HepG2 (cell line): ENCODE measurements around the gene STX12. TPM values are rescaled to one million over a fixed set of nuclear protein-coding genes. Genes with fewer than 3 reads are reported as not detected.
A peak's percentile ranks its signal among the peaks of the same experiment; 100 is the strongest.

ENCODE experiments used
- ADNP ChIP-seq: sonication (generic); formaldehyde crosslinking; IDR thresholded peaks from 2 replicates; pipeline ENCODE4 v1.4.0; 2020; ENCODE audit warnings: missing genetic modification reagents
- ATF1 ChIP-seq: IDR thresholded peaks from 2 replicates; pipeline ENCODE4 v1.6.1; 2016; ENCODE audit warnings: mild to moderate bottlenecking, control low read depth
- CBX5 ChIP-seq: sonication (generic); formaldehyde crosslinking; IDR thresholded peaks from 2 replicates; pipeline ENCODE4 v1.4.0; 2020; ENCODE audit warnings: missing genetic modification reagents, borderline replicate concordance
- DNMT1 ChIP-seq: sonication (generic); formaldehyde crosslinking; IDR thresholded peaks from 2 replicates; pipeline ENCODE4 v1.5.1; 2020; ENCODE audit warnings: mild to moderate bottlenecking, missing genetic modification reagents
- HNRNPUL1 ChIP-seq: fragments of 200-400 bp; formaldehyde crosslinking; IDR thresholded peaks from 2 replicates; pipeline ENCODE4 v1.6.1; 2017; ENCODE audit warnings: low read depth, mild to moderate bottlenecking, low read length, moderate library complexity
- KAT8 ChIP-seq: IDR thresholded peaks from 2 replicates; pipeline ENCODE4 v1.6.1; 2016; ENCODE audit warnings: missing genetic modification reagents, missing compliant biosample characterization
- SCMH1 ChIP-seq: sonication (generic); formaldehyde crosslinking; IDR thresholded peaks from 2 replicates; pipeline ENCODE4 v1.9.0; 2021; ENCODE audit warnings: missing genetic modification reagents, mild to moderate bottlenecking, borderline replicate concordance
- SMAD9 ChIP-seq: sonication (generic); formaldehyde crosslinking; IDR thresholded peaks from 2 replicates; pipeline ENCODE4 v1.5.1; 2020; ENCODE audit warnings: mild to moderate bottlenecking, missing genetic modification reagents
- SPEN ChIP-seq: sonication (generic); formaldehyde crosslinking; IDR thresholded peaks from 2 replicates; pipeline ENCODE4 v1.5.1; 2020; ENCODE audit warnings: low read depth, mild to moderate bottlenecking, missing genetic modification reagents
- XBP1 ChIP-seq: sonication (generic); formaldehyde crosslinking; IDR thresholded peaks from 2 replicates; pipeline ENCODE4 v1.5.0; 2020; ENCODE audit warnings: missing genetic modification reagents
- ZFP36 ChIP-seq: fragments of 150-350 bp; IDR thresholded peaks from 2 replicates; pipeline ENCODE4 v1.6.1; 2018; ENCODE audit warnings: borderline replicate concordance, low read length, low read depth; ENCODE audit not compliant: partially characterized antibody
- ZFP82 ChIP-seq: sonication (generic); formaldehyde crosslinking; IDR thresholded peaks from 2 replicates; pipeline ENCODE4 v1.5.1; 2020; ENCODE audit warnings: mild to moderate bottlenecking, missing genetic modification reagents, borderline replicate concordance
- polyA plus RNA-seq, 8 experiments: library from polyadenylated mRNA; depleted of rRNA in 3 of 8; stranded (reverse) in 7 of 8; unstranded in 1 of 8; fragments of >200 nt; fragmentation: Illumina TruSeq in 4 of 8; extraction: Trizol in 4 of 8; gene quantifications; 2 replicates each; pipeline versions ENCODE4 v1.2.1 to v1.2.3, GENCODE V29; 2011 to 2016; ENCODE audit warnings: low read depth in 4 of 8, missing spikeins in 1 of 8, mixed read lengths in 1 of 8; ENCODE audit not compliant: insufficient read depth in 1 of 8
- total RNA-seq, 5 experiments: library from RNA; depleted of rRNA; stranded (reverse); fragments of >200 nt; fragmentation: Illumina TruSeq; extraction: Trizol; gene quantifications; 2 replicates each; pipeline ENCODE4 v1.2.3, GENCODE V29; 2016; ENCODE audit warnings: low read depth in 1 of 5
- TF ChIP-seq, protein P1 (sequence below): sonication (generic); formaldehyde crosslinking; IDR thresholded peaks from 2 replicates; pipeline ENCODE4 v1.4.0; 2020; ENCODE audit warnings: mild to moderate bottlenecking, missing genetic modification reagents
- TF ChIP-seq, protein P2 (sequence below): sonication (generic); formaldehyde crosslinking; IDR thresholded peaks from 2 replicates; pipeline ENCODE4 v1.4.0; 2020; ENCODE audit warnings: missing genetic modification reagents, borderline replicate concordance
- TF ChIP-seq, protein P3 (sequence below): sonication (generic); formaldehyde crosslinking; IDR thresholded peaks from 2 replicates; pipeline ENCODE4 v1.9.0; 2021; ENCODE audit warnings: missing genetic modification reagents, mild to moderate bottlenecking, borderline replicate concordance
- TF ChIP-seq, protein P4 (sequence below): sonication (generic); formaldehyde crosslinking; IDR thresholded peaks from 2 replicates; pipeline ENCODE4 v1.8.0; 2022; ENCODE audit warnings: mild to moderate bottlenecking, missing genetic modification reagents, moderate library complexity
- TF ChIP-seq, protein P5 (sequence below): sonication (generic); formaldehyde crosslinking; IDR thresholded peaks from 2 replicates; pipeline ENCODE4 v1.9.0; 2021; ENCODE audit warnings: missing genetic modification reagents, borderline replicate concordance

The STX12 gene
- total and polyA plus RNA-seq, 2 of the 13 experiments (the other 11 are each of a cell fraction or from before 2014, with no cell fraction given): 9.0 to 19.7 TPM

DNA sequence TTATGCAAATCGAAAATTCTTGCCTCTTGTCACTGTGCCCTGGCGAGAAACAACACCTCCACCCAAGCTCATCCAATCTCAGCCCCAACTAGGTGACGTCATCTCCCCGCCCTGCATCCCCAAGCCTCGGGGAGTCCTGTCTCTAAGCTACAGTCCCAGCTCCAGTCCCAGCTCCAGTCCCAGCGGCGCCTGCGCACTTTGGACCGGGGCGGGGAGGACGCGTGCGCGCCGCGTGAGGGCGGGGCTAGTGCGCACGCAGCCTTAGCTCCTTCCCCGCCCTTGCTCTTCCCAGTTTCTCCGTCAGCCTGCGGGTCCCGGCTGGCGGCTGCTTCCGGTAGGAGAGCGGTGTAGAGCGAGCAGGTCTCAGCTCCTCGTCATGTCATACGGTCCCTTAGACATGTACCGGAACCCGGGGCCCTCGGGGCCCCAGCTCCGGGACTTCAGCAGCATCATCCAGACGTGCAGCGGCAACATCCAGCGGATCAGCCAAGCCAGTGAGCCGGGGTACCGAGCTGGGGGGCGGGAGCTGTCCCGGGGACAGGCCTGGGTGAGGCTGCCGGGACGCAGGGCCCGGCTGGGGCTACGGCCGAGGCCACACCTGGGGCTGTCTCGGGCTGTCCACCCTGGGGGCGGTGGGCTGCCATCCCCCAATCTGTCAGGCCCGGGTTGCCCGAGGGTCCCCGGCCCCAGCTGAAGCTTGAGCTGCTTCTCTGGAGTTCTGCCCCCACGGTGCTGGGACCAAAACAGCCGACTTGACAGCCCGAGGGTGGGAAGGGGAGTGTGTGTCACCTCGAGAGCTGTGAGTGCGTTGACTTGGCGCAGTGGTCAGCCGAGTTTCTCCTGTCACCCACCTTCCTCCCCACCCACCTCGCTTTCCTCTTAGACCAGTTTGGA, at the start of gene STX12 (continued):
- TF ChIP-seq, protein P1, sequence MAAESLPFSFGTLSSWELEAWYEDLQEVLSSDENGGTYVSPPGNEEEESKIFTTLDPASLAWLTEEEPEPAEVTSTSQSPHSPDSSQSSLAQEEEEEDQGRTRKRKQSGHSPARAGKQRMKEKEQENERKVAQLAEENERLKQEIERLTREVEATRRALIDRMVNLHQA (CRISPR knock-in tag): no peak
- TF ChIP-seq SPEN (CRISPR knock-in tag) (no peak), CBX5 (no peak), ADNP (CRISPR knock-in tag) (no peak), SCMH1 (no peak), HNRNPUL1 (no peak), XBP1 (no peak), ATF1 (CRISPR knock-in tag) (peak; percentile 64), SMAD9 (CRISPR knock-in tag) (no peak), ZFP82 (CRISPR knock-in tag) (no peak), KAT8 (CRISPR knock-in tag) (peak; percentile 84), ZFP36 (no peak), DNMT1 (CRISPR knock-in tag) (no peak)
- TF ChIP-seq, protein P2, sequence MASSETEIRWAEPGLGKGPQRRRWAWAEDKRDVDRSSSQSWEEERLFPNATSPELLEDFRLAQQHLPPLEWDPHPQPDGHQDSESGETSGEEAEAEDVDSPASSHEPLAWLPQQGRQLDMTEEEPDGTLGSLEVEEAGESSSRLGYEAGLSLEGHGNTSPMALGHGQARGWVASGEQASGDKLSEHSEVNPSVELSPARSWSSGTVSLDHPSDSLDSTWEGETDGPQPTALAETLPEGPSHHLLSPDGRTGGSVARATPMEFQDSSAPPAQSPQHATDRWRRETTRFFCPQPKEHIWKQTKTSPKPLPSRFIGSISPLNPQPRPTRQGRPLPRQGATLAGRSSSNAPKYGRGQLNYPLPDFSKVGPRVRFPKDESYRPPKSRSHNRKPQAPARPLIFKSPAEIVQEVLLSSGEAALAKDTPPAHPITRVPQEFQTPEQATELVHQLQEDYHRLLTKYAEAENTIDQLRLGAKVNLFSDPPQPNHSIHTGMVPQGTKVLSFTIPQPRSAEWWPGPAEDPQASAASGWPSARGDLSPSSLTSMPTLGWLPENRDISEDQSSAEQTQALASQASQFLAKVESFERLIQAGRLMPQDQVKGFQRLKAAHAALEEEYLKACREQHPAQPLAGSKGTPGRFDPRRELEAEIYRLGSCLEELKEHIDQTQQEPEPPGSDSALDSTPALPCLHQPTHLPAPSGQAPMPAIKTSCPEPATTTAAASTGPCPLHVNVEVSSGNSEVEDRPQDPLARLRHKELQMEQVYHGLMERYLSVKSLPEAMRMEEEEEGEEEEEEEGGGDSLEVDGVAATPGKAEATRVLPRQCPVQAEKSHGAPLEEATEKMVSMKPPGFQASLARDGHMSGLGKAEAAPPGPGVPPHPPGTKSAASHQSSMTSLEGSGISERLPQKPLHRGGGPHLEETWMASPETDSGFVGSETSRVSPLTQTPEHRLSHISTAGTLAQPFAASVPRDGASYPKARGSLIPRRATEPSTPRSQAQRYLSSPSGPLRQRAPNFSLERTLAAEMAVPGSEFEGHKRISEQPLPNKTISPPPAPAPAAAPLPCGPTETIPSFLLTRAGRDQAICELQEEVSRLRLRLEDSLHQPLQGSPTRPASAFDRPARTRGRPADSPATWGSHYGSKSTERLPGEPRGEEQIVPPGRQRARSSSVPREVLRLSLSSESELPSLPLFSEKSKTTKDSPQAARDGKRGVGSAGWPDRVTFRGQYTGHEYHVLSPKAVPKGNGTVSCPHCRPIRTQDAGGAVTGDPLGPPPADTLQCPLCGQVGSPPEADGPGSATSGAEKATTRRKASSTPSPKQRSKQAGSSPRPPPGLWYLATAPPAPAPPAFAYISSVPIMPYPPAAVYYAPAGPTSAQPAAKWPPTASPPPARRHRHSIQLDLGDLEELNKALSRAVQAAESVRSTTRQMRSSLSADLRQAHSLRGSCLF (CRISPR knock-in tag): no peak
- TF ChIP-seq, protein P3, sequence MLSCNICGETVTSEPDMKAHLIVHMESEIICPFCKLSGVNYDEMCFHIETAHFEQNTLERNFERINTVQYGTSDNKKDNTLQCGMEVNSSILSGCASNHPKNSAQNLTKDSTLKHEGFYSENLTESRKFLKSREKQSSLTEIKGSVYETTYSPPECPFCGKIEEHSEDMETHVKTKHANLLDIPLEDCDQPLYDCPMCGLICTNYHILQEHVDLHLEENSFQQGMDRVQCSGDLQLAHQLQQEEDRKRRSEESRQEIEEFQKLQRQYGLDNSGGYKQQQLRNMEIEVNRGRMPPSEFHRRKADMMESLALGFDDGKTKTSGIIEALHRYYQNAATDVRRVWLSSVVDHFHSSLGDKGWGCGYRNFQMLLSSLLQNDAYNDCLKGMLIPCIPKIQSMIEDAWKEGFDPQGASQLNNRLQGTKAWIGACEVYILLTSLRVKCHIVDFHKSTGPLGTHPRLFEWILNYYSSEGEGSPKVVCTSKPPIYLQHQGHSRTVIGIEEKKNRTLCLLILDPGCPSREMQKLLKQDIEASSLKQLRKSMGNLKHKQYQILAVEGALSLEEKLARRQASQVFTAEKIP (CRISPR knock-in tag): no peak
- TF ChIP-seq, protein P4, sequence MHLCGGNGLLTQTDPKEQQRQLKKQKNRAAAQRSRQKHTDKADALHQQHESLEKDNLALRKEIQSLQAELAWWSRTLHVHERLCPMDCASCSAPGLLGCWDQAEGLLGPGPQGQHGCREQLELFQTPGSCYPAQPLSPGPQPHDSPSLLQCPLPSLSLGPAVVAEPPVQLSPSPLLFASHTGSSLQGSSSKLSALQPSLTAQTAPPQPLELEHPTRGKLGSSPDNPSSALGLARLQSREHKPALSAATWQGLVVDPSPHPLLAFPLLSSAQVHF: no peak
- TF ChIP-seq, protein P5, sequence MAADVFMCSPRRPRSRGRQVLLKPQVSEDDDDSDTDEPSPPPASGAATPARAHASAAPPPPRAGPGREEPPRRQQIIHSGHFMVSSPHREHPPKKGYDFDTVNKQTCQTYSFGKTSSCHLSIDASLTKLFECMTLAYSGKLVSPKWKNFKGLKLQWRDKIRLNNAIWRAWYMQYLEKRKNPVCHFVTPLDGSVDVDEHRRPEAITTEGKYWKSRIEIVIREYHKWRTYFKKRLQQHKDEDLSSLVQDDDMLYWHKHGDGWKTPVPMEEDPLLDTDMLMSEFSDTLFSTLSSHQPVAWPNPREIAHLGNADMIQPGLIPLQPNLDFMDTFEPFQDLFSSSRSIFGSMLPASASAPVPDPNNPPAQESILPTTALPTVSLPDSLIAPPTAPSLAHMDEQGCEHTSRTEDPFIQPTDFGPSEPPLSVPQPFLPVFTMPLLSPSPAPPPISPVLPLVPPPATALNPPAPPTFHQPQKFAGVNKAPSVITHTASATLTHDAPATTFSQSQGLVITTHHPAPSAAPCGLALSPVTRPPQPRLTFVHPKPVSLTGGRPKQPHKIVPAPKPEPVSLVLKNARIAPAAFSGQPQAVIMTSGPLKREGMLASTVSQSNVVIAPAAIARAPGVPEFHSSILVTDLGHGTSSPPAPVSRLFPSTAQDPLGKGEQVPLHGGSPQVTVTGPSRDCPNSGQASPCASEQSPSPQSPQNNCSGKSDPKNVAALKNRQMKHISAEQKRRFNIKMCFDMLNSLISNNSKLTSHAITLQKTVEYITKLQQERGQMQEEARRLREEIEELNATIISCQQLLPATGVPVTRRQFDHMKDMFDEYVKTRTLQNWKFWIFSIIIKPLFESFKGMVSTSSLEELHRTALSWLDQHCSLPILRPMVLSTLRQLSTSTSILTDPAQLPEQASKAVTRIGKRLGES (CRISPR knock-in tag): no peak; the same call in 1 of the 2 replicates
